D721Med (cell line): ENCODE results near the gene UST.

Experiments used
- DNase-seq: peaks from one replicate; pipeline ENCODE4 v3.0.0; 2011; ENCODE audit warnings: low spot score; ENCODE audit not compliant: insufficient read length
- FAIRE-seq: peaks from 2 replicates; lab custom pipeline; 2011; peaks lifted over from hg19 to GRCh38; lab: Jason Lieb, UNC
- CTCF ChIP-seq: IDR thresholded peaks from 2 replicates; pipeline ENCODE4 v1.5.1; 2012; ENCODE audit warnings: mild to moderate bottlenecking, control low read depth; ENCODE audit not compliant: insufficient read depth; ENCODE audit errors: missing control alignments

The UST gene

GRCh38 chr6:148979014-148979901, 232.4 kb downstream of the UST start:
- no peak for TF ChIP-seq CTCF
- DNase-seq = no peak
- FAIRE-seq = no peak

GRCh38 chr6:148980234-148980633, 233.4 kb downstream of the UST start:
- FAIRE-seq = no peak
- DNase-seq = no peak
- TF ChIP-seq CTCF = no peak

GRCh38 chr6:148981515-148981914, 234.7 kb downstream of the UST start:
- FAIRE-seq (no peak), DNase-seq (no peak)
- TF ChIP-seq CTCF = no peak

- TF ChIP-seq CTCF = no peak
- DNase-seq (no peak), FAIRE-seq (no peak)
Measured at GRCh38 chr6:148983101-148983761, 236.4 kb downstream of the UST start.

GRCh38 chr6:148983966-148984365, 237.1 kb downstream of the UST start:
- no peak for TF ChIP-seq CTCF
- no peak for DNase-seq
- FAIRE-seq = no peak

GRCh38 chr6:148984531-148985056, 237.8 kb downstream of the UST start:
- no peak for TF ChIP-seq CTCF
- DNase-seq (no peak), FAIRE-seq (no peak)
